ENCODE data around the gene CT45A7.
"Not testable (repeated sequence)": the region's sequence is repeated elsewhere in the genome, so short reads cannot be mapped to it uniquely, and the experiment has no call there.

Gene CT45A7, protein sequence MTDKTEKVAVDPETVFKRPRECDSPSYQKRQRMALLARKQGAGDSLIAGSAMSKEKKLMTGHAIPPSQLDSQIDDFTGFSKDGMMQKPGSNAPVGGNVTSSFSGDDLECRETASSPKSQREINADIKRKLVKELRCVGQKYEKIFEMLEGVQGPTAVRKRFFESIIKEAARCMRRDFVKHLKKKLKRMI

DNA sequence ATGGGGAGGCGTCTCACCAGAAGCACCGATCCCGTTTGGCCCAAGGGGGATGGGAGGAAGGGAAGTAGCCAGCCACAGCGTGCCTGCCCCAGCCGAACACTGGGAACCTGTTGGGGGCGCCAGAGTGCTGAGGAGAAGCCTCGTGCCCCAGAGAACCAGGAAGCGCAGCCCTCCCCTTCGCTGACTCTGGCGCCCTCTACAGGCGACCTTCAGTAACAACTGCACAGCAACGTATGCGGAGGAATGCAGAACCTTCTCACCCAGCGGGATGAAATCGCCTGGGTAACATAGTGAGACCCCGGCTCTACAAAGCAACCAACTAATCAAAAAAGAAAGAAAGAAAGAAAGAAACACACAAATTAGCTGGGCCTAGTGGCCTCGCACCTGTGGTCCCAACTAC is at the start of gene CT45A7:
Gene CT45A7 (minus strand): TSS at position 101 of the 400 bp plus-strand sequence. CDS start 3,747 bp downstream, outside the sequence.
- DNase-seq (ENCODE audit: low spot score) = not testable (repeated sequence)

DNA sequence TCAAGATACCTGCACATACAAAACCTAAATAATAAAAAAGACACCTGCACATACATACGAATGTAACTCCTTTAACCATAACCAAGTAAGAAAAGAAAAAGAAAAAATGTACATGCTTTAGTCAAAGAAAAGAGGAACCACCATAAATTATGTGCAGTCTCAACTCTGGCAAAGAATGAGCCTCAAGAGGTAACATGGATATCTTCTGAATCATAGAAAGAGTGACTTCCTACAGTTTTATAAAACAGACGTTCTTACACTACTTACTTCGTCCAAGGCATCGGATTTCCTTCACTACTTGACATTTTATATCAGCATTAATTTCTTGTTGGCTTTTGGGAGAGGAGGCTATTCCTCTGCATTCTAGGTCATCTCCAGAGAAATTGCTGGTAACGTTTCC is 45.7 kb upstream of the CT45A7 start:
- DNase-seq (ENCODE audit: low spot score) = not testable (repeated sequence)

DNA sequence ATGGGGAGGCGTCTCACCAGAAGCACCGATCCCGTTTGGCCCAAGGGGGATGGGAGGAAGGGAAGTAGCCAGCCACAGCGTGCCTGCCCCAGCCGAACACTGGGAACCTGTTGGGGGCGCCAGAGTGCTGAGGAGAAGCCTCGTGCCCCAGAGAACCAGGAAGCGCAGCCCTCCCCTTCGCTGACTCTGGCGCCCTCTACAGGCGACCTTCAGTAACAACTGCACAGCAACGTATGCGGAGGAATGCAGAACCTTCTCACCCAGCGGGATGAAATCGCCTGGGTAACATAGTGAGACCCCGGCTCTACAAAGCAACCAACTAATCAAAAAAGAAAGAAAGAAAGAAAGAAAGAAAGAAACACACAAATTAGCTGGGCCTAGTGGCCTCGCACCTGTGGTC is 34.6 kb upstream of the CT45A7 start, which contains the start of gene CT45A9:
Gene CT45A9 (minus strand): TSS at position 101 of the 400 bp plus-strand sequence. CDS start 3,751 bp downstream, outside the sequence.
- not testable (repeated sequence) for DNase-seq (ENCODE audit: low spot score)

- DNase-seq (ENCODE audit: low spot score) = not testable (repeated sequence)
Measured at GRCh38 chrX:135854438-135854837, 17.4 kb upstream of the CT45A7 start, which contains the start of gene CT45A8. Gene CT45A8 (minus strand): TSS chrX:135854538. CDS start chrX:135850783, 3,755 bp downstream.

GRCh38 chrX:135819912-135820311 is 17.2 kb downstream of the CT45A7 start, which contains the start of gene CT45A2:
Gene CT45A2 (minus strand): TSS chrX:135820012. CDS start chrX:135816265, 3,747 bp downstream.
- not testable (repeated sequence) for DNase-seq (ENCODE audit: low spot score)

DNA sequence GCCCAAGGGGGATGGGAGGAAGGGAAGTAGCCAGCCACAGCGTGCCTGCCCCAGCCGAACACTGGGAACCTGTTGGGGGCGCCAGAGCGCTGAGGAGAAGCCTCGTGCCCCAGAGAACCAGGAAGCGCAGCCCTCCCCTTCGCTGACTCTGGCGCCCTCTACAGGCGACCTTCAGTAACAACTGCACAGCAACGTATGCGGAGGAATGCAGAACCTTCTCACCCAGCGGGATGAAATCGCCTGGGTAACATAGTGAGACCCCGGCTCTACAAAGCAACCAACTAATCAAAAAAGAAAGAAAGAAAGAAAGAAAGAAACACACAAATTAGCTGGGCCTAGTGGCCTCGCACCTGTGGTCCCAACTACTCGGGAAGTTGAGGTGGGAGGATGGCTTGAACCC is 34.4 kb downstream of the CT45A7 start, which contains the start of gene CT45A6:
Gene CT45A6 (minus strand): TSS at position 101 of the 400 bp plus-strand sequence. CDS start 3,794 bp downstream, outside the sequence.
- not testable (repeated sequence) for DNase-seq (ENCODE audit: low spot score)

DNA sequence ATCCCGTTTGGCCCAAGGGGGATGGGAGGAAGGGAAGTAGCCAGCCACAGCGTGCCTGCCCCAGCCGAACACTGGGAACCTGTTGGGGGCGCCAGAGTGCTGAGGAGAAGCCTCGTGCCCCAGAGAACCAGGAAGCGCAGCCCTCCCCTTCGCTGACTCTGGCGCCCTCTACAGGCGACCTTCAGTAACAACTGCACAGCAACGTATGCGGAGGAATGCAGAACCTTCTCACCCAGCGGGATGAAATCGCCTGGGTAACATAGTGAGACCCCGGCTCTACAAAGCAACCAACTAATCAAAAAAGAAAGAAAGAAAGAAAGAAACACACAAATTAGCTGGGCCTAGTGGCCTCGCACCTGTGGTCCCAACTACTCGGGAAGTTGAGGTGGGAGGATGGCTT is 51.7 kb downstream of the CT45A7 start, which contains the start of gene CT45A5:
Gene CT45A5 (minus strand): TSS at position 101 of the 400 bp plus-strand sequence. CDS start 3,774 bp downstream, outside the sequence.
- not testable (repeated sequence) for DNase-seq (ENCODE audit: low spot score)
